HepG2 (cell line): ENCODE results near the gene SLC4A7. TPM values are rescaled to one million over a fixed set of nuclear protein-coding genes. Genes with fewer than 3 reads are reported as not detected.
A peak's percentile ranks its signal among the peaks of the same experiment; 100 is the strongest.

Source experiments
- AGO2 ChIP-seq: fragments of 200-400 bp; formaldehyde crosslinking; optimal IDR thresholded peaks from 2 replicates; pipeline ENCODE3; 2017; ENCODE audit warnings: mild to moderate bottlenecking, low read depth, low read length, moderate library complexity
- KDM5A ChIP-seq: fragments of 200-600 bp; sonication (generic); IDR thresholded peaks from 2 replicates; pipeline ENCODE4 v1.7.0; 2018; ENCODE audit warnings: antibody characterized with exemption, mild to moderate bottlenecking, low read length, borderline replicate concordance
- KDM6A ChIP-seq: IDR thresholded peaks from 2 replicates; pipeline ENCODE4 v1.6.1; 2016; ENCODE audit warnings: low read depth
- KLF9 ChIP-seq: IDR thresholded peaks from 2 replicates; pipeline ENCODE4 v1.6.1; 2016; ENCODE audit warnings: low read depth
- NFYB ChIP-seq: sonication (generic); formaldehyde crosslinking; IDR thresholded peaks from 2 replicates; pipeline ENCODE4 v1.4.0; 2020; ENCODE audit warnings: missing genetic modification reagents
- PAWR ChIP-seq: sonication (generic); formaldehyde crosslinking; IDR thresholded peaks from 2 replicates; pipeline ENCODE4 v1.4.0; 2020; ENCODE audit warnings: missing genetic modification reagents, mild to moderate bottlenecking, borderline replicate concordance
- RBAK ChIP-seq: sonication (generic); formaldehyde crosslinking; IDR thresholded peaks from 2 replicates; pipeline ENCODE4 v1.5.1; 2020; ENCODE audit warnings: mild to moderate bottlenecking, missing genetic modification reagents
- THAP11 ChIP-seq: IDR thresholded peaks from 2 replicates; pipeline ENCODE4 v1.6.1; 2016; ENCODE audit warnings: missing biosample characterization, missing genetic modification reagents
- ZNF224 ChIP-seq: sonication (generic); formaldehyde crosslinking; IDR thresholded peaks from 2 replicates; pipeline ENCODE4 v1.5.0; 2020; ENCODE audit warnings: mild to moderate bottlenecking, missing genetic modification reagents
- ZNF441 ChIP-seq: sonication (generic); formaldehyde crosslinking; IDR thresholded peaks from 2 replicates; pipeline ENCODE4 v1.7.0; 2021; ENCODE audit warnings: missing genetic modification reagents, borderline replicate concordance
- ZNF451 ChIP-seq: sonication (generic); formaldehyde crosslinking; IDR thresholded peaks from 2 replicates; pipeline ENCODE4 v1.5.0; 2020; ENCODE audit warnings: mild to moderate bottlenecking, missing genetic modification reagents
- ZNF556 ChIP-seq: sonication (generic); formaldehyde crosslinking; IDR thresholded peaks from 2 replicates; pipeline ENCODE4 v1.4.0; 2020; ENCODE audit warnings: mild to moderate bottlenecking, missing genetic modification reagents, borderline replicate concordance
- ZNF598 ChIP-seq: sonication (generic); formaldehyde crosslinking; IDR thresholded peaks from 2 replicates; pipeline ENCODE4 v1.5.1; 2020; ENCODE audit warnings: mild to moderate bottlenecking, missing genetic modification reagents, borderline replicate concordance
- ZNF615 ChIP-seq: sonication (generic); formaldehyde crosslinking; IDR thresholded peaks from 2 replicates; pipeline ENCODE4 v1.5.0; 2020; ENCODE audit warnings: mild to moderate bottlenecking, missing genetic modification reagents, borderline replicate concordance
- ZNF629 ChIP-seq: sonication (generic); formaldehyde crosslinking; conservative IDR thresholded peaks from 2 replicates; pipeline ENCODE4 v1.5.0; 2020; ENCODE audit warnings: missing genetic modification reagents
- ZNF772 ChIP-seq: sonication (generic); formaldehyde crosslinking; IDR thresholded peaks from 2 replicates; pipeline ENCODE4 v1.5.0; 2020; ENCODE audit warnings: mild to moderate bottlenecking, missing genetic modification reagents
- ZSCAN31 ChIP-seq: sonication (generic); formaldehyde crosslinking; IDR thresholded peaks from 2 replicates; pipeline ENCODE4 v1.5.0; 2020; ENCODE audit warnings: low read depth, mild to moderate bottlenecking, missing genetic modification reagents
- polyA plus RNA-seq, 8 experiments: library from polyadenylated mRNA; depleted of rRNA in 3 of 8; stranded (reverse) in 7 of 8; unstranded in 1 of 8; fragments of >200 nt; fragmentation: Illumina TruSeq in 4 of 8; extraction: Trizol in 4 of 8; gene quantifications; 2 replicates each; pipeline versions ENCODE4 v1.2.1 to v1.2.3, GENCODE V29; 2011 to 2016; ENCODE audit warnings: low read depth in 4 of 8, missing spikeins in 1 of 8, mixed read lengths in 1 of 8; ENCODE audit not compliant: insufficient read depth in 1 of 8
- total RNA-seq, 5 experiments: library from RNA; depleted of rRNA; stranded (reverse); fragments of >200 nt; fragmentation: Illumina TruSeq; extraction: Trizol; gene quantifications; 2 replicates each; pipeline ENCODE4 v1.2.3, GENCODE V29; 2016; ENCODE audit warnings: low read depth in 1 of 5
- TF ChIP-seq, protein P1 (sequence below): IDR thresholded peaks from 2 replicates; pipeline ENCODE4 v1.6.1; 2016; ENCODE audit warnings: mild to moderate bottlenecking
- TF ChIP-seq, protein P2 (sequence below): sonication (generic); formaldehyde crosslinking; IDR thresholded peaks from 2 replicates; pipeline ENCODE4 v1.9.0; 2021; ENCODE audit warnings: missing genetic modification reagents, mild to moderate bottlenecking, borderline replicate concordance
- TF ChIP-seq, protein P3 (sequence below): sonication (generic); formaldehyde crosslinking; IDR thresholded peaks from 2 replicates; pipeline ENCODE4 v1.8.1; 2022; ENCODE audit warnings: mild to moderate bottlenecking, missing genetic modification reagents
- TF ChIP-seq, protein P4 (sequence below): sonication (generic); formaldehyde crosslinking; IDR thresholded peaks from 2 replicates; pipeline ENCODE4 v1.4.0; 2020; ENCODE audit warnings: missing genetic modification reagents
- TF ChIP-seq, protein P5 (sequence below): sonication (generic); formaldehyde crosslinking; IDR thresholded peaks from 2 replicates; pipeline ENCODE4 v1.4.0; 2020; ENCODE audit warnings: missing genetic modification reagents

The SLC4A7 gene
- total and polyA plus RNA-seq, 2 of the 13 experiments (the other 11 are each of a cell fraction or from before 2014, with no cell fraction given), result 16.4 to 43.8 TPM

DNA sequence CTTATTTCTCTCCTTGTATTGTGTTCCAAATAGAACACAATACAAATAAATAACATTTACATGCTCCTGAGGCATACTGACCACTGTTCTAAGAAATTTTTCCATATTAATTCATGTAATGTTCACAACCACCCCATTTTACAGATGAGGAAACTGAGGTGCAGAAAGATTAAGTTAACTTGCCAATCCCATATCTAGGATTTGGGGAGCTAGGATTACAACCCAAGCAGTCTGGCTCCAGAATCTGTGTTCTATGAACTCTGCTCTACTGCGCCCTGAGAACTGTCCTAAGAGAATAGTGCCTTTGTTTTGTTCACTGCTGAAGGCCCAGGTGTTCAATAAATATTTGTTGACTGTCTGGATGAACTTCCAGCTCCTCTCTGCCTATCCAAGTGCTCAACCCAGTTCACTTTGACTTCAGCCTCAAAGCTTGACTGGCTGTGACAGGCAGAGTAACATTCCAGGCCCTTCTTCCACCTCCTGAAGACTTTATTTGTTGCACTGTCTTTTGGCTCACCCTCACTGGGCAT is 118.1 kb downstream of the SLC4A7 start (continued):
- TF ChIP-seq PAWR (CRISPR knock-in tag), result no peak
- TF ChIP-seq ZNF441 (CRISPR knock-in tag), result no peak
- TF ChIP-seq, protein P1, sequence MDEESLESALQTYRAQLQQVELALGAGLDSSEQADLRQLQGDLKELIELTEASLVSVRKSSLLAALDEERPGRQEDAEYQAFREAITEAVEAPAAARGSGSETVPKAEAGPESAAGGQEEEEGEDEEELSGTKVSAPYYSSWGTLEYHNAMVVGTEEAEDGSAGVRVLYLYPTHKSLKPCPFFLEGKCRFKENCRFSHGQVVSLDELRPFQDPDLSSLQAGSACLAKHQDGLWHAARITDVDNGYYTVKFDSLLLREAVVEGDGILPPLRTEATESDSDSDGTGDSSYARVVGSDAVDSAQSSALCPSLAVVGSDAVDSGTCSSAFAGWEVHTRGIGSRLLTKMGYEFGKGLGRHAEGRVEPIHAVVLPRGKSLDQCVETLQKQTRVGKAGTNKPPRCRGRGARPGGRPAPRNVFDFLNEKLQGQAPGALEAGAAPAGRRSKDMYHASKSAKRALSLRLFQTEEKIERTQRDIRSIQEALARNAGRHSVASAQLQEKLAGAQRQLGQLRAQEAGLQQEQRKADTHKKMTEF, result peak; percentile 62; the same call in 1 of the 2 replicates
- TF ChIP-seq ZNF772 (CRISPR knock-in tag), result no peak
- TF ChIP-seq AGO2, result no peak
- TF ChIP-seq ZNF629 (CRISPR knock-in tag), result peak; percentile 100
- no peak for TF ChIP-seq ZNF598 (CRISPR knock-in tag)
- TF ChIP-seq ZNF451 (CRISPR knock-in tag), result no peak
- TF ChIP-seq, protein P2, sequence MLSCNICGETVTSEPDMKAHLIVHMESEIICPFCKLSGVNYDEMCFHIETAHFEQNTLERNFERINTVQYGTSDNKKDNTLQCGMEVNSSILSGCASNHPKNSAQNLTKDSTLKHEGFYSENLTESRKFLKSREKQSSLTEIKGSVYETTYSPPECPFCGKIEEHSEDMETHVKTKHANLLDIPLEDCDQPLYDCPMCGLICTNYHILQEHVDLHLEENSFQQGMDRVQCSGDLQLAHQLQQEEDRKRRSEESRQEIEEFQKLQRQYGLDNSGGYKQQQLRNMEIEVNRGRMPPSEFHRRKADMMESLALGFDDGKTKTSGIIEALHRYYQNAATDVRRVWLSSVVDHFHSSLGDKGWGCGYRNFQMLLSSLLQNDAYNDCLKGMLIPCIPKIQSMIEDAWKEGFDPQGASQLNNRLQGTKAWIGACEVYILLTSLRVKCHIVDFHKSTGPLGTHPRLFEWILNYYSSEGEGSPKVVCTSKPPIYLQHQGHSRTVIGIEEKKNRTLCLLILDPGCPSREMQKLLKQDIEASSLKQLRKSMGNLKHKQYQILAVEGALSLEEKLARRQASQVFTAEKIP (CRISPR knock-in tag), result no peak
- TF ChIP-seq, protein P3, sequence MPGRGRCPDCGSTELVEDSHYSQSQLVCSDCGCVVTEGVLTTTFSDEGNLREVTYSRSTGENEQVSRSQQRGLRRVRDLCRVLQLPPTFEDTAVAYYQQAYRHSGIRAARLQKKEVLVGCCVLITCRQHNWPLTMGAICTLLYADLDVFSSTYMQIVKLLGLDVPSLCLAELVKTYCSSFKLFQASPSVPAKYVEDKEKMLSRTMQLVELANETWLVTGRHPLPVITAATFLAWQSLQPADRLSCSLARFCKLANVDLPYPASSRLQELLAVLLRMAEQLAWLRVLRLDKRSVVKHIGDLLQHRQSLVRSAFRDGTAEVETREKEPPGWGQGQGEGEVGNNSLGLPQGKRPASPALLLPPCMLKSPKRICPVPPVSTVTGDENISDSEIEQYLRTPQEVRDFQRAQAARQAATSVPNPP (CRISPR knock-in tag), result no peak
- no peak for TF ChIP-seq RBAK (CRISPR knock-in tag)
- TF ChIP-seq, protein P4, sequence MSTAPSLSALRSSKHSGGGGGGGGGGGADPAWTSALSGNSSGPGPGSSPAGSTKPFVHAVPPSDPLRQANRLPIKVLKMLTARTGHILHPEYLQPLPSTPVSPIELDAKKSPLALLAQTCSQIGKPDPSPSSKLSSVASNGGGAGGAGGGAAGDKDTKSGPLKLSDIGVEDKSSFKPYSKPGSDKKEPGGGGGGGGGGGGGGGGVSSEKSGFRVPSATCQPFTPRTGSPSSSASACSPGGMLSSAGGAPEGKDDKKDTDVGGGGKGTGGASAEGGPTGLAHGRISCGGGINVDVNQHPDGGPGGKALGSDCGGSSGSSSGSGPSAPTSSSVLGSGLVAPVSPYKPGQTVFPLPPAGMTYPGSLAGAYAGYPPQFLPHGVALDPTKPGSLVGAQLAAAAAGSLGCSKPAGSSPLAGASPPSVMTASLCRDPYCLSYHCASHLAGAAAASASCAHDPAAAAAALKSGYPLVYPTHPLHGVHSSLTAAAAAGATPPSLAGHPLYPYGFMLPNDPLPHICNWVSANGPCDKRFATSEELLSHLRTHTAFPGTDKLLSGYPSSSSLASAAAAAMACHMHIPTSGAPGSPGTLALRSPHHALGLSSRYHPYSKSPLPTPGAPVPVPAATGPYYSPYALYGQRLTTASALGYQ (CRISPR knock-in tag), result peak; percentile 82
- TF ChIP-seq KDM5A, result no peak
- no peak; the same call in 1 of the 2 replicates for TF ChIP-seq THAP11 (CRISPR knock-in tag)
- TF ChIP-seq ZSCAN31 (CRISPR knock-in tag), result no peak
- TF ChIP-seq KDM6A, result peak; percentile 49; the same call in 1 of the 2 replicates
- no peak for TF ChIP-seq ZNF615 (CRISPR knock-in tag)
- TF ChIP-seq KLF9 (CRISPR knock-in tag), result no peak
- TF ChIP-seq, protein P5, sequence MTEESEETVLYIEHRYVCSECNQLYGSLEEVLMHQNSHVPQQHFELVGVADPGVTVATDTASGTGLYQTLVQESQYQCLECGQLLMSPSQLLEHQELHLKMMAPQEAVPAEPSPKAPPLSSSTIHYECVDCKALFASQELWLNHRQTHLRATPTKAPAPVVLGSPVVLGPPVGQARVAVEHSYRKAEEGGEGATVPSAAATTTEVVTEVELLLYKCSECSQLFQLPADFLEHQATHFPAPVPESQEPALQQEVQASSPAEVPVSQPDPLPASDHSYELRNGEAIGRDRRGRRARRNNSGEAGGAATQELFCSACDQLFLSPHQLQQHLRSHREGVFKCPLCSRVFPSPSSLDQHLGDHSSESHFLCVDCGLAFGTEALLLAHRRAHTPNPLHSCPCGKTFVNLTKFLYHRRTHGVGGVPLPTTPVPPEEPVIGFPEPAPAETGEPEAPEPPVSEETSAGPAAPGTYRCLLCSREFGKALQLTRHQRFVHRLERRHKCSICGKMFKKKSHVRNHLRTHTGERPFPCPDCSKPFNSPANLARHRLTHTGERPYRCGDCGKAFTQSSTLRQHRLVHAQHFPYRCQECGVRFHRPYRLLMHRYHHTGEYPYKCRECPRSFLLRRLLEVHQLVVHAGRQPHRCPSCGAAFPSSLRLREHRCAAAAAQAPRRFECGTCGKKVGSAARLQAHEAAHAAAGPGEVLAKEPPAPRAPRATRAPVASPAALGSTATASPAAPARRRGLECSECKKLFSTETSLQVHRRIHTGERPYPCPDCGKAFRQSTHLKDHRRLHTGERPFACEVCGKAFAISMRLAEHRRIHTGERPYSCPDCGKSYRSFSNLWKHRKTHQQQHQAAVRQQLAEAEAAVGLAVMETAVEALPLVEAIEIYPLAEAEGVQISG (CRISPR knock-in tag), result peak; percentile 42; the same call in 1 of the 2 replicates
- no peak for TF ChIP-seq NFYB (CRISPR knock-in tag)
- no peak for TF ChIP-seq ZNF224 (CRISPR knock-in tag)
- 0 out of 2 replicates have a peak, but pooled peaks have one; percentile 33 for TF ChIP-seq ZNF556
